ENCODE measurements around the gene OR1M1.

DNA sequence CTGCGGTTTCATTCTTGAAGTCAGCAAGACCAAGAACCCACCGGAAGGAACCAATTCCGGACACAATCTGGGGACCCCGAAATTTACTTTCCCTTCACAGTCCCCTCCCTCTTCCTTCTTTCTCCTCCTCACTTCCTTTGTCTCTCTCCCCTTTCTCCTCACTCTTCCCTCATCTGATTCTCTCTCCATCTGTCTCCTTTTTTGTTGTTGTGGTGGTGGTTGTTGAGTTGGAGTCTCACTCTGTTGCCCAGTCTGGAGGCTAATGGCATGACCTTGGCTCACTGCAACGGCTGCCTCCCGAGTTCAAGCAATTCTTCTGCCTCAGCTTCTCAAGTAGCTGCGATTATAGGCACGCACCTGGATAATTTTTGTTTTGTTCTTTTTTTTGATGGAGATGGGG is 32.7 kb upstream of the OR1M1 start:
- TF ChIP-seq, protein P1, sequence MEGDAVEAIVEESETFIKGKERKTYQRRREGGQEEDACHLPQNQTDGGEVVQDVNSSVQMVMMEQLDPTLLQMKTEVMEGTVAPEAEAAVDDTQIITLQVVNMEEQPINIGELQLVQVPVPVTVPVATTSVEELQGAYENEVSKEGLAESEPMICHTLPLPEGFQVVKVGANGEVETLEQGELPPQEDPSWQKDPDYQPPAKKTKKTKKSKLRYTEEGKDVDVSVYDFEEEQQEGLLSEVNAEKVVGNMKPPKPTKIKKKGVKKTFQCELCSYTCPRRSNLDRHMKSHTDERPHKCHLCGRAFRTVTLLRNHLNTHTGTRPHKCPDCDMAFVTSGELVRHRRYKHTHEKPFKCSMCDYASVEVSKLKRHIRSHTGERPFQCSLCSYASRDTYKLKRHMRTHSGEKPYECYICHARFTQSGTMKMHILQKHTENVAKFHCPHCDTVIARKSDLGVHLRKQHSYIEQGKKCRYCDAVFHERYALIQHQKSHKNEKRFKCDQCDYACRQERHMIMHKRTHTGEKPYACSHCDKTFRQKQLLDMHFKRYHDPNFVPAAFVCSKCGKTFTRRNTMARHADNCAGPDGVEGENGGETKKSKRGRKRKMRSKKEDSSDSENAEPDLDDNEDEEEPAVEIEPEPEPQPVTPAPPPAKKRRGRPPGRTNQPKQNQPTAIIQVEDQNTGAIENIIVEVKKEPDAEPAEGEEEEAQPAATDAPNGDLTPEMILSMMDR (IDR thresholded peaks at IDR 0.05; ENCODE audit: insufficient read depth, low read length, poor library complexity, severe bottlenecking) = no peak
- TF ChIP-seq EZH2phosphoT487 (conservative IDR thresholded peaks at IDR 0.05; ENCODE audit: low read length) = no peak

All from SU-DHL-6 (cell line).